Stimulated activated CD4-positive, alpha-beta T cell treated with anti-CD3 and anti-CD28 coated beads, TNF-alpha, amount 100 ng/mL, for 4 hours (primary cell): Measurements from ENCODE around the gene ANKRD2.

Experiments used
- DNase-seq, 3 experiments: peaks; one replicate each; pipeline ENCODE4 v3.0.0-alpha.2; 2020; ENCODE audit warnings: low read depth in 3 of 3

Gene ANKRD2

DNA sequence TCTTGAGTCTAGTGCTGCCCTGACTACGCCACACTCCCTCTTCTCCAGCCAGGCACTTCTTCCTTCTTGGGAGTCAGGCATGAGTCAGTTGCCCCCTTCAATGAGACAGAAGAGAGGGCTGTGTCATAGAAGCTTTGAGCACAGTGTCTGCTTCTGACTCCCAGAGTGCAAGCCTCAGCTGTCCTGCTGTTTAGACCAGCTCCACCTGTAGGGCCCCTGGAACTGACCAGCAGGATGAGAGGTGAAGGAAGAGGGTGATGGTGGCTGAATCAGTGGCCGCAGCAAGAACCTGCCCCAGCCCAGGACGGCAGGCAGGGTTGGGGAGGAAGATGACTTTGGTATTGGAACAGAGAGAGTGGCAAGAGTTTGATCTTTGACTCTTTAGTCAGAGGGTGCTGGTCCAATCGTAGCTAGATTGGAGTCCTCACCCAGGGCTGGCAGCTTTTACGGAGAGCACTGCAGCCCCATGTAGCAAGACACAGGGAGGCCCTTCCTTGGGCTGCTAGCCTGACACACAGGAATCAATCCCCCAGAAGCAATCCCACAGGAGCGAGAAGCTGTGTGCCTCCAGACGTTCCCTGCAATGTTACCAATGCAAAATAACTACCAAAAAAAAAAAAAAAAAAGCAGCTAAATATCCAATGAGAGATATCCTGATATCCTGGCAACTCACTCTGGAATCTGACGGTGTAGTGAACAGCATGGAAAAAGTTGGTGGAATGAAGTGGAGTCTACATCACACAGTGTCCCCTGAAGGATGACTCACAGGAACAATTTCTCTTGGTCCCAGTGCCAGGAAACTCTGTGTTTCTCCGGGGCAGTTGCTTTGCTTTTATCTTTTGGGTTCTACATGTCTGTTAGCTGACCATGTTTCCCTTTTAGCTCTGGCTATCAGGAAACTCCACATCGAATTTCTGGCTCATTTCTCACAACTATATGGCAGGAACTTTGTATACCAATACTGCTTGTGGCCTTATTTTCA lies 23.8 kb downstream of the ANKRD2 start:
- no peak for DNase-seq

DNA sequence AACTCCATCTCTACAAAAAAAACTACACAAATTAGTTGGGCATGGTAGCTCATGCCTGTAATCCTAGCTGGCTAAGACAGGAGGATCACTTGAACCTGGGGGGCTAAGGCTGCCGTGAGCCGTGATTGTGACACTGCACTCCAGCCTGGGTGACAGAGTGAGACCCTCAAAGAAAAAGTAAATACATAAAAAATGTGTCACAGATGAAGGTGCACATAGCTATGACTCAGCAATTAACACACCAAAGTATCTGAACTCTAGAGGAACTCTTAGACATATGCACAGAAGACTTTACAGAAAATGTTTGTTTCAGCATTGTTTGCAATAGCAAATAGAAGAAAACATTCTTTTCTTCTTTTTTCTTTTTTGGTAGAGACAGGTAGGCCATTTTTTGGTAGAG lies 25.2 kb downstream of the ANKRD2 start:
- no peak for DNase-seq

DNA sequence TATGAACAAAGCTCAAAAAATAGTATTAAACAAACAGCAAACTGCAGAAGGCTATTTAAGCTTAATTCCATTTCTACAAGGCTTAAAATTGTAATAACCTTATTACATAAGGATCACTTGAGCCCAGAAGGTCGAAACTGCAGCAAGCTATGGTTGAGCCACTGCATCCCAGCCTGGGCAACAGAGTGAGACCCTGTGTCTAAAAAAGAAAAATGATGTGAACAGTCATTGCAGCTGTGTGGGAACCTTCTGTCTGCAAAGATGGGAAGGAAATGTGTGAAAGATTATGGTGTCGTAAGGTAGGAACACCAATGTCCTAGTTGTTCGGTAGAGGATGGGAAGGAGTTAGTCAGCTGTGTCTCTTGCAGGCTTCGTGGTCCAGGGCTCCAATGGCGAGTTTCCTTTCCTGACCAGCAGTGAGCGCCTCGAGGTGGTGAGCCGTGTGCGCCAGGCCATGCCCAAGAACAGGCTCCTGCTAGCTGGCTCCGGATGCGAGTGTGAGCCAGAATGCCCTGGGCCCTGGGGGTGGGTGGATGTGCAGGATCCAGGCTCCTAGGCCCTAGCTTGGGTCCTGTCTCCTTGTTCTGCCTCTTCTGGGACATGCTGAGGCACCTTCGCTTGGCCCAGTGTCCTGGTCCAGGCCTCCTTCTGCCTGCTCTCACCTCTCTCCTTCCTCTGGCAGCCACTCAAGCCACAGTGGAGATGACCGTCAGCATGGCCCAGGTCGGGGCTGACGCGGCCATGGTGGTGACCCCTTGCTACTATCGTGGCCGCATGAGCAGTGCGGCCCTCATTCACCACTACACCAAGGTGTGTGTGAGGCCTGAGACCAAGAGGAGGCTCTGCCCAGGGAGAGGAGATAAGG lies 26.1 kb downstream of the ANKRD2 start:
- no peak for DNase-seq

DNA sequence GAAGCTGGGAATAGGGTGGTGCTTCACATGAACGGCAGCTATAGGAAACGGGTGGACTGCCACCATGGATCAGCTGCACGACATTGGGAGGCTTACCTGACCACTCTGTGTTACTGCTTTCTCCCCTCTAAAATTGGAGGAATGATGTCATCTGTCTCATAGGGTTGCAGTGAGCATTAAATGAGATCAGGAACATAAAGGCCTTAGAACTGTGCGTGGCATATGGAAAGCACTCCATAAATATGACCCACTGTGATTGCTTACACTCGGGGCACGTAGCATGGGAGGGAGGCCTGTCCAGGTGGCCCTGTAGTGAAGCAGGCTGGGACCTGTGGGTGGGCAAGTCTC lies 26.7 kb downstream of the ANKRD2 start:
- DNase-seq, result no peak

DNA sequence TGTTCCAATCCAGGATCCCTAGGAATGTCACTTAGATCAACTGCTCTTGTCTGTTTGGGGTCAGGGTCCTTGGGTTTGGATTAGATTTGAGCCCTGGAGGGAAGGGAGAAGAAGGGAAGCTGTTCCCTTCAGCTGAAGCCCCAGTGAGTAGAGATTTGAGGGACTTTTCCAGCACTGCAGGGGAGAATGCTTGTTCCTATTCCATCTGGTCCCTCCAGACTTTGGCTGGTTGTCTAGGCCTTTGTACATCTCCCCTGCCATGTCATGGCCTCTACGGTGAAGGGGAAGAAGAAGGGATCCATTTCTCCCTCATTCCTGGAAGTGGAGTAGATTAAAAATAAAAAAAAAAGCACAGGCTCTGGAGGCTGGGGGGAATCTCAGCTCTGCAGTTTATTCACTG lies 28.0 kb downstream of the ANKRD2 start:
- DNase-seq, result no peak

DNA sequence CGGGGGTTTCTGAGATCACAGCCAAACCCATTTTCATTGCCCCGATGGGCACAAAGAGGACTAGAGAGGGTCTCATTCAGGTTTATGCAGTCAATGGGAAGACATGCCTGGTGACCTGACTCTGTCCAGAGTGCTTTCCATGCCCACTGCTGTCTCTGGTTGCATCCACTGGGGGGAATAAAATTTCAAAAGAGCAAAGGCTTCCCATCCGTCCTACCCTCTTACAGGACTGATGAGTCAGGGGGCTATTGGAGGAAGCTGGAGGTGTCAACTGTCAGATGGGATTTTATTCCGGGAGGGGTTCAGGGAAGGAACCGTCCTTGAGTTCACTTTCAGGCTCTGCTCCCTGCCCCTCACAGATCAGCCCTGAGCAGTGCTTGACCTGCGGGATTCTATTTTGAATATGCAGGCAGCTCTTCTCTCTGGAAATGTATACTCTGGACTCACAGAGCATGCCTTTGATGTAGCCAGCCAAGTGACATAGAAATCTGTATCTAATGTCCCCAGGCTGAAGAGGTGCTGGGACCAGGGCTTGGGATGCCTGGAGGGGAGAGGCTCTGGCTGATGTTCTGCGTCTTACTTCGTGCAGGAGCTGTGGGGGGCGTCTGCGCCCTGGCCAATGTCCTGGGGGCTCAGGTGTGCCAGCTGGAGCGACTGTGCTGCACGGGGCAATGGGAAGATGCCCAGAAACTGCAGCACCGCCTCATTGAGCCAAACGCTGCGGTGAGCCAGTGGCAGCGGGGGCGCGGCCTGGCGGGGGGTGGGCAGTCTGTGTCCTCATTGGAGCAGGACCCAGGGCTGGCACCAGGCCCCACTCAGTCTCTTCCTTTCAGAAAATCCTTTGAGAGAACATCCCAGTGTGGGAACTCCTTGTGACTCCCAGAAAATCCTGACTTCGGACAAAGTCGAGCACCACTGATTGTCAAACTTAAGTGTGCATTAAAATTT lies 29.0 kb downstream of the ANKRD2 start:
- no peak for DNase-seq

DNA sequence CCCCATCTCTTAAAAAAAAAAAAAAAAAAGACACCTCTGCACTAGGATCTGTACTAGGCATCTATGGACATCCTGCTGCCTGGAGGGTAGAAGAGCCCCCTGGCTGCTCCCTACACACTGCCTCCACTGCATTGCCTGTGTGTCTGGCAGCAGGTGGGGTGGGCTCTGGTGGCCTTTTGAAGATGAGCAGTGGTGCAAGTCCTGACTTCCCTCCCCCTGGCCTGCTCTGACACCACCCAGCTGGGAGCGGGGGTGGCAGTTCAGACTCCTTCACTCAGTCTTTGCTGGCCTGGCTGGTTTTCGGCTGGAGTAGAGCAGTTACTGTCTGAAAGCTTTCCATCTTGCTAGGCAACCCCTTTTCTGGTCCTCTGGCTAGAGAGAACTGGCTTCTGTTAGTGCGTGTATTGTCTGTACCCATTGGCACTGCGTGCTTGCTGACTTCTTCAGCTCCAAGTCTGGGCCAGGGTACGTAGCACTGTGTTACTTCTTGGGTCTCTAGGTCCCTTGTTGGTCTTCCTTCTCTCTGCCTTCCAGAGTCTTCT lies 34.6 kb downstream of the ANKRD2 start:
- DNase-seq, result no peak

DNA sequence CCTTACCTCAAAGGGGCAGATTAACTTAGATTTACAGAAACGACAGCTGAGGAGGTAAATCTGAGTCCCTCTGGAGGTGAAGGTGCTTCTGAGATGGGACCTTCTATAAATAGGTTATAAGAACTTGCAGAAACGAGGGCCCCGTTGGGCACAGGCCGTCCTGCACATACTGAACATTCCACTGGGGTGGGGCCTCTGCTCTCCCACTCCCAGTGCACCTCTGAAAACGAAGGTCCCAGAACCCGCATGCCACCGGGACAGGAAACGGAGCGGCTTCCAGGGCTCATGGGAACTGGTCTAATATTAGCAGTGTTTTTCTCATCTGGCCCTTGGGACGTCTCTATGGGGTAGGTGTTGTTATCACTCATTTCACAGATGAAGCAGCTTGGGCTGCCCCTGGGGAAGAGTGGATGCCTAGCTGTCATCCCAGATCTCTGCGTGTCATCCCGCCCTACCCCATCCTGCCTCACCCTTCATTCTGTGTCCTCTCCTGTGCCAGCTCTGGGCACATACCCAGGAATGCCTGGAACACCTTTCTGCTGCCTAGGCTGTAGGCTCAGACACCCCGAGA lies 36.5 kb downstream of the ANKRD2 start:
- no peak for DNase-seq

DNA sequence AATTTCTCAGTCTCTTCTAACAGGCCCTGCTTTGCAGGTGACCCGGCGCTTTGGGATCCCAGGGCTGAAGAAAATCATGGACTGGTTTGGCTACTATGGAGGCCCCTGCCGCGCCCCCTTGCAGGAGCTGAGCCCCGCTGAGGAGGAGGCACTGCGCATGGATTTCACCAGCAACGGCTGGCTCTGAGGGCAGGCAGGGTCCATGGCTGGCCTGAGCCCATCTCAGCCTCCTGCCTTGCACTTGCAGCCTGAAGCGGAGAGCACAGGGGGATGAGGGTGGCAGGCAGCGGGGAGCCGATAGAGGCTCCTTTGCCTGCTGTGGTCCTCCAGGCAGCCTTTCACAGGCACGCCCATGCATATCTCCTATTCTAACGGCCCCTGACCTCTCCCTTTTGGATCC lies 38.9 kb downstream of the ANKRD2 start:
- DNase-seq, result no peak

DNA sequence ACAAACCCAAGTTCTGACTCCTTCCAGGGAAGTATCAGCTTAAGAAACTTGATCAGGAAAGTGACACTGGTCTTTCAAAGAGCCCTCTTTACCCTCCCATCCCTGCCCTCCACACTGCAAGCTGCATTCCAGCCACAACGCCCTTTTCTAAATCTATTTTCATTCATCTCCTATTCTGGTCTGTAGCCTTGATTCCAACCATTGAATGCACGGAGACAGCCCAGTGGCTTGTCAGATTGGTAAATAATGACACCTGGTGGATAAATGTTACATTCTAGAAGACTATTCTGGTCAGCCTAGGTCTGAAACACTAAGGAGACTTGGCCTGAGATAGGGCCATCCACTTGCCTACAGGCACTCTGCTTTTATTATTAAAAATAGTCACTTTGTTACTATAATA lies 39.8 kb downstream of the ANKRD2 start:
- no peak for DNase-seq

DNA sequence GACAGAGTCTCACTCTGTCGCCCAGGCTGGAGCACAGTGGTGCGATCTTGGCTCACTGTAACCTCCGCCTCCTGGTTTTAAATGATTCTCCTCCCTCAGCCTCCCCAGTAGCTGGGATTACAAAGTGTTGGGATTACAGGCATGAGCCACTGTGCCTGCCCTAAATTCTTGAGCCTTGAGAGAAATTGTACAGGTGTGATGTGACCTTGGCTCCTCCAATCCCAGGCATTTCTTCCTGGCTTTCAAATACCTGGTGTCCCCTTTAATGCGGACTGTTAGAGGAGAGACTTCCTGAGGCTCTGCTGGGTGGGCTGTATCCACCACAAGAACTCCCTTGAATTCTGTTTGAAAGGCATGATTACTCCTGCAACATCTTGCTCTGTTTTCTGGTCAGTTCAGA lies 45.7 kb downstream of the ANKRD2 start:
- no peak for DNase-seq

DNA sequence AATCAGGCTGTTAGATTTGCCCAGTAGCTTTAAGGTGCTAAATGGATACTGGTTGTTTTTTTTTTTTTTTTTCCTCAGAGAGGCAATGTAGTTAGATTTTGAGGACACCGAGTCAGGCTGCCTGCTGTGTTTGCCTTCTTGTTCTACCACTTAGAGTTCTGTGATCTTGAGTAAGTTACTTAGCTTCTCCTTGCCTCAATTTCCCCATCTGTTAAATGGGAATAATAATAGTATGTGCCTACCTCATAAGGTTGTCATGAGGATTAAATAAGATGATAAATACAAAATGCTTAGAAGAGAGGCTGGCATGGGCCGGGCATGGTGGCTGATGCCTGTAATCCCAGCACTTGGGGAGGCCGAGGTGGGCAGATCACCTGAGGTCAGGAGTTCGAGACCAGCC lies 46.2 kb downstream of the ANKRD2 start:
- DNase-seq, result no peak

DNA sequence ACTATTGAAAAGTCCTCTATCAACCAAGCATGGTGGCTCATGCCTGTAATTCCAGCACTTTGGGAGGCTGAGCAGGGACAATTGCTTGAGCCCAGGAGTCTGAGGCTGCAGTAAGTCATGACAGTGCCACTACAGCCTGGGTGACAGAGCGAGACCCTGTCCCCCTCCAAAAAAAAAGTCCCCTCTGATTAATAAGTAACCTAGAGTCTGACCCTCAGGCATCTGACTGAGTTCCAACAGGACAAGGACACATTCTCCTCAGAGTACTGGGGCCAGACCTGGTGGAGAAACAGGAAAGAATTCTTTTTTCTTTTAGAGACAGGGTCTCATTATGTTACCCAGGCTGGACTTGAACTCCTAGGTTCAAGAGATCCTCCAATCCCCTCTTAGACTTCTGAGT lies 50.7 kb downstream of the ANKRD2 start:
- no peak for DNase-seq

DNA sequence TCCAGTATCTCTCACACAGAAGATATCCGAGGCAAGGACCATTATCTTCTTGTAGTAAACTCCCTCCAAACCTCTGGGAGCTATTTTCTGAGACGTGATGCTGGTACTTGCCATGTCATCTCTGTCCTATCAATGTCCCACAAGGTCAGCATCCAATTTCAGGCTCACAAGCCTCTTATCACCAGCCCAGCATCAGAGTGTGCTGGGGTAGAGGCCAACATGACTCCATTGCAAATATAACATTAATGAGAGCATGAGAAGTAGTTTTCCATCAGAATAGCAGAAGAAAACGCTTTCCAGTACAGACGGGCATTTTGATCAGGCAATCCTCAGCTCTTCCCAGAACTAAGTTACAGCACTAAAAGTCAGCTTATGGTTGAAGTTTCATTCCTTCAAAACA lies 55.2 kb downstream of the ANKRD2 start:
- DNase-seq, result no peak

DNA sequence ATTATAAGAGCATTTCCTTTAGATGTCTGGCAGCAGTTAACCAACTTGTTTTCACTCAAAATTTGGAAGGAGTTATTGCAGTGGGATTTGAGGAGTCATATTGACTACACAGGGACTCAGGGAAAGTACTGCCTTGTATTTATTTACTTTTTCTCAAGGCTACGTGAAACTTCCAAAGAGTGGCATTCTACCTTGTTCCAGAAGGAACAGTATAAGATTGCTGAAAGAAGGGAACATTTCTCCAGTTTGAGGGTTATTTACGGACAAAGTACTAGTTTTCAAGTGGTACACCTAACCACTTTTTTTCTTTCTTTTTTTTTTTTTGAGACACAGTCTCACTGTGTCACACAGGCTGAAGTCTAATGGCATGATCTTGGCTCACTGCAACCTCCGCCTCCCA lies 55.6 kb downstream of the ANKRD2 start:
- DNase-seq, result no peak

DNA sequence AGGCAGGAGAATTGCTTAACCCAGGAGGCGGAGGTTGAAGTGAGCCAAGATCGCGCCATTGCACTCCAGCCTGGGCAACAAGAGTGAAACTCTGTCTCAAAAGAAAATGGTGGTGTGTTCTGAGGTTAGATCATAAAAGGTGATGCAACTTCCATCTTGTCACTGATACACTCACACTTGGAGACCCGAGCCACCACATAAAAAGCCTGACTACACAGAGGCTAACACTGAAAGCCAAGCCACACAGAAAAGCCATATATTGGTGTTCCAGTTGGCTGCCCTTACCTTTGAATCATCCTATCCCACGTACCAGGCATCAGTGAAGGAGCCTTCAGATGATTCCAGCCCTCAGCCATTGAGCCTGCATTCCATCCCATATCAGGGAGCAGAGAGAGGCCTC lies 56.7 kb downstream of the ANKRD2 start:
- DNase-seq, result no peak

DNA sequence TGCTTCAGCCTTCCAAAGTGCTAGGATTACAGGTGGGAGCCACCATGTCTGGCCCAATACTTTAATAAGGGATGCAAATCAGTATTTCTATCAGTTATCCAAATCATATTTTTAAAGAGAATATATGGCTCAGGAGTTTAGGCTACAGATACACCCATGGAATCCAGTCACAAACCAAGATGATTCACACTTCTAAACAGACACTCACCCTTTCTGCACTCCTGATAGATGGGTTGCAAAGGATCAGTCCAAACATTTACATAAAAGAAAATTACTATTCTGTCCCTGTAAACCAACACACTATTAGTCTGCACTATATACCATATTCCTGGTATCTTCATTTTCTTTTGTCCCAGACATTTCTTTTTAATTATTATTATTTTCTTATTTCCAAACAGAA lies 58.5 kb downstream of the ANKRD2 start:
- no peak for DNase-seq

DNA sequence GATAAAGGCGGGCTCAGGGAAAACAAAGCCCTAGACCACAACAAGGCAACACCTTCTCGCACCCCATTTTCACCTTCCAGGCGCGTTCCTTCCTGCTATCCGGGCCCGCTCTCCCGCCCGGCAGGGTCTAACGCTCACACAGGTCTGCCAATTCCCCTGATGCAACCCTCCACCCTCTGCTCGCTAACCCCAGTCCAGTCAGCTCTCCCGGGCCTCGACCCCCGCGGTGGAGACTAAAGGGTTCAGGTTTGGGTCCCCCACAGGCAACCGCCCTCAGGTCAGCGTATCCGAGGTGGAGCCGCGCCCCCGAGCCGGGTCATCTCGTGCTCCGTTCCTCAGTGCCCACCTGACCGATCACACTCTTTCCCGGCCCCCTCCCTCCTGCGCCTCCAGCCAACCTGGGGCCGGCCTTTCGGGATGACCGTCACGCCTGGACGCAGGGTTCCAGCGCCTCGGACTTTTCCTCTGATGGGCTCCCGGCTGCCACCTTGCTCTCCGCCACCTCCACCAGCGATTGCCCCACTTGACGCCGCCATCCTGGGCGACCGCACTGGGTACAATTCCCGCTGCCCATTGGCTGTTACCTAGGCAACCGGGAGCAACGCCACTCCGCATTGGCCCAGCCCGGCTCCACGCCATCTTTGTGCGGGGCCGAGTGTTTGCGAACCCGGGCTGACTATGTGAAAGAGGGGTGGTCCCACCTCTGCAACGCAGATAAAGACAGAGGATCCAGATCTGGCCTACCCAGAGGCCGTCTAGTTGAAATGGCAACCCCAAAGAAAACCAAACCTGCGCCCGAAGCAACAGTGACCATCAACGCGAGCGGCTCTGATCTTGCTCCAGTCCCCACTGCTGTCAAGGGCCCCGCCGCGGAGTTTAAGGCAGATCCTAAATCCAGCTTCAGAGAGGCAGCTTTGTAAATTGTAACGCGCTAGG lies 60.6 kb downstream of the ANKRD2 start, which contains the start of gene MORN4:
MORN4 (minus strand) TSS at position 552 of the 936 bp plus-strand sequence. CDS start 13,847 bp downstream, outside the sequence.
- peak; percentile 69 to 85 (median 78) for DNase-seq
